Neuronal stem cell (in vitro differentiated cells): Measurements from ENCODE around the gene EMP1.

ENCODE experiments used
- DNase-seq: peaks from one replicate; pipeline ENCODE4 v3.0.0-alpha.2; 2013; ENCODE audit warnings: low spot score
- H2AFZ ChIP-seq: one replicate; pipeline ENCODE4 v1.6.1; 2013; ENCODE audit warnings: mild to moderate bottlenecking, low read length, inconsistent platforms
- H2AK5ac ChIP-seq: 2 replicates; pipeline ENCODE4 v1.6.1; 2013; ENCODE audit warnings: low read depth, mild to moderate bottlenecking, inconsistent platforms, low read length, moderate library complexity, mixed read lengths
- H2BK120ac ChIP-seq: 2 replicates; pipeline ENCODE4 v1.6.1; 2013; ENCODE audit warnings: low read depth, mild to moderate bottlenecking, inconsistent platforms, low read length, moderate library complexity, mixed read lengths
- H2BK12ac ChIP-seq: one replicate; pipeline ENCODE4 v1.6.1; 2013; ENCODE audit warnings: low read length, inconsistent platforms
- H2BK15ac ChIP-seq: 2 replicates; pipeline ENCODE4 v1.6.1; 2013; ENCODE audit warnings: mild to moderate bottlenecking, low read length, inconsistent platforms, mixed read lengths
- H2BK5ac ChIP-seq: one replicate; pipeline ENCODE4 v1.6.1; 2013; ENCODE audit warnings: inconsistent platforms, mild to moderate bottlenecking, low read length, moderate library complexity
- H3K14ac ChIP-seq: one replicate; pipeline ENCODE4 v1.6.1; 2013; ENCODE audit warnings: low read length, inconsistent platforms
- H3K18ac ChIP-seq: 2 replicates; pipeline ENCODE4 v1.6.1; 2013; ENCODE audit warnings: low read length, inconsistent platforms
- H3K23ac ChIP-seq: 2 replicates; pipeline ENCODE4 v1.6.1; 2013; ENCODE audit warnings: low read depth, mild to moderate bottlenecking, mixed read lengths, low read length, inconsistent platforms; ENCODE audit not compliant: poor library complexity
- H3K27ac ChIP-seq: replicated peaks from 3 replicates; pipeline ENCODE4 v1.5.1; 2013; ENCODE audit warnings: low read length, inconsistent platforms
- H3K27me3 ChIP-seq, 3 experiments: 2 replicates each; pipeline ENCODE4 v1.6.1; 2013; ENCODE audit warnings: low read length in 3 of 3, mild to moderate bottlenecking in 2 of 3, inconsistent platforms in 1 of 3, low read depth in 1 of 3, mixed read lengths in 1 of 3, moderate library complexity in 1 of 3; ENCODE audit not compliant: control insufficient read depth in 3 of 3, insufficient read depth in 3 of 3
- H3K36me3 ChIP-seq, 2 donors: replicated peaks in 1 of 2; 2 replicates each; pipeline ENCODE4 v1.6.1; 2013; ENCODE audit warnings: low read length in 2 of 2; ENCODE audit not compliant: control insufficient read depth in 2 of 2, insufficient read depth in 2 of 2
- H3K4ac ChIP-seq: 2 replicates; pipeline ENCODE4 v1.6.1; 2013; ENCODE audit warnings: inconsistent platforms, mild to moderate bottlenecking, low read length, moderate library complexity
- H3K4me1 ChIP-seq, 2 donors: 1 replicate in 1 of 2; 2 replicates in 1 of 2; pipeline ENCODE4 v1.6.1; 2013; ENCODE audit warnings: low read length in 2 of 2, low read depth in 1 of 2; ENCODE audit not compliant: control insufficient read depth in 2 of 2, insufficient read depth in 1 of 2
- H3K4me2 ChIP-seq: one replicate; pipeline ENCODE4 v1.6.1; 2013; ENCODE audit warnings: mild to moderate bottlenecking, low read length, inconsistent platforms; ENCODE audit not compliant: insufficient read depth, poor library complexity, severe bottlenecking
- H3K4me3 ChIP-seq, 2 donors: 2 replicates each; pipeline ENCODE4 v1.5.1; 2013; ENCODE audit warnings: low read length in 2 of 2, mild to moderate bottlenecking in 2 of 2, inconsistent platforms in 1 of 2, moderate library complexity in 1 of 2
- H3K79me1 ChIP-seq: one replicate; pipeline ENCODE4 v1.6.1; 2013; ENCODE audit warnings: low read depth, mild to moderate bottlenecking, inconsistent platforms, low read length, moderate library complexity
- H3K9ac ChIP-seq: one replicate; pipeline ENCODE4 v1.6.1; 2013; ENCODE audit warnings: mild to moderate bottlenecking, low read depth, low read length, inconsistent platforms; ENCODE audit not compliant: poor library complexity
- H3K9me3 ChIP-seq, 2 donors: replicated peaks in 1 of 2; 2 replicates each; pipeline versions ENCODE3 to v1.6.1; 2013; ENCODE audit warnings: low read length in 2 of 2, mild to moderate bottlenecking in 2 of 2, inconsistent platforms in 1 of 2, low read depth in 1 of 2, mixed read lengths in 1 of 2, moderate library complexity in 1 of 2; ENCODE audit not compliant: control insufficient read depth in 2 of 2, insufficient read depth in 1 of 2
- H4K8ac ChIP-seq: one replicate; pipeline ENCODE4 v1.6.1; 2013; ENCODE audit warnings: low read depth, mild to moderate bottlenecking, inconsistent platforms, low read length, moderate library complexity
- H4K91ac ChIP-seq: one replicate; pipeline ENCODE4 v1.6.1; 2013; ENCODE audit warnings: low read length, low read depth, mild to moderate bottlenecking, inconsistent platforms; ENCODE audit not compliant: poor library complexity
- WGBS, 2 donors: extraction: QIAGEN DNeasy Blood & Tissue Kit; methylation state at CpG; one replicate each; pipeline ENCODE4 v1.1.7; 2013; ENCODE audit warnings: missing lambda C conversion rate in 2 of 2, mixed read lengths in 1 of 2; ENCODE audit not compliant: insufficient read length in 2 of 2, insufficient replicate concordance in 1 of 2; ENCODE audit errors: extremely low coverage in 2 of 2; 5-methylcytosine and 5-hydroxymethylcytosine counted together

EMP1 gene

GRCh38 chr12:13154831-13155230 lies 41.7 kb upstream of the EMP1 start:
- no peak for DNase-seq
- Histone ChIP-seq H3K18ac (no peak overlapping the region), H2BK15ac (no peak overlapping the region), H3K4me1 (peaks cover 0 to 6% of the 10 kb centered on the region in 2 donors), H3K4me3 (no peak overlapping the region), H3K9me3 (peaks cover 0 to 1% of the 10 kb centered on the region in 2 donors), H2BK120ac (no peak overlapping the region), H4K8ac (no peak overlapping the region), H3K79me1 (no peaks in the 10 kb centered on the region), H2BK12ac (no peak overlapping the region), H2AFZ (no peak overlapping the region), H3K27me3 (no peaks in the 10 kb centered on the region), H3K36me3 (no peaks in the 10 kb centered on the region), H3K4ac (no peak overlapping the region), H2BK5ac (no peak overlapping the region), H3K4me2 (no peak overlapping the region), H2AK5ac (no peak overlapping the region), H3K9ac (no peak overlapping the region), H3K27ac (no peak overlapping the region), H3K23ac (no peak overlapping the region), H4K91ac (no peak overlapping the region), H3K14ac (no peak overlapping the region)

GRCh38 chr12:13156277-13156676 lies 40.2 kb upstream of the EMP1 start:
- no peak overlapping the region for H2BK5ac ChIP-seq
- H2BK120ac ChIP-seq, result no peak overlapping the region
- peaks cover 0 to 6% of the 10 kb centered on the region in 2 donors for H3K4me1 ChIP-seq

DNA sequence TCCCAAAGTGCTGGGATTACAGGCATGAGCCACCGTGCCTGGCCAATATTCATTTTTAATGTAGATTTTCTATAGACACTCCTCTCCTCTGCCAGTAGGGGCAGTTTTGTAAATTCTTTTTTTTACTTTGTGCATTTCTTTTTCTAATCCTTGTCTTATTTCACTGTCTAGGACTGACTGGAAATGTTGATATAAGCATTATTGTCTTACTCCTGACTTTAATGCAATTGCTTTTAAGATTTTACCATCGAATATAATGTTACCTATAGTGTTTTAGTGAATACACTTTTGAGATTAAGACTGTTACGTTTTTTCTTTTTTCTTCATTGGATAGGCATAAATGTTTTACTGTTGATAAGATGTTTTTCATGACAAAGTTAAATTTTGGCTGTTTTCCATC lies 35.4 kb upstream of the EMP1 start:
- H2BK12ac ChIP-seq, result no peak overlapping the region
- H4K8ac ChIP-seq, result no peak overlapping the region
- no peak overlapping the region for H2BK120ac ChIP-seq
- H3K4me1 ChIP-seq, result peaks cover 0 to 5% of the 10 kb centered on the region in 2 donors
- H3K36me3 ChIP-seq, result no peaks in the 10 kb centered on the region
- H2AK5ac ChIP-seq, result no peak overlapping the region
- no CpG with 5 or more reads among the region's 3 CpGs for WGBS, 2 donors
- DNase-seq, result no peak
- H3K79me1 ChIP-seq, result no peaks in the 10 kb centered on the region
- no peak overlapping the region for H2AFZ ChIP-seq
- no peak overlapping the region for H3K14ac ChIP-seq
- no peak overlapping the region for H3K4me3 ChIP-seq
- H2BK15ac ChIP-seq, result no peak overlapping the region
- no peak overlapping the region for H3K27ac ChIP-seq
- H2BK5ac ChIP-seq, result no peak overlapping the region
- no peaks in the 10 kb centered on the region for H3K27me3 ChIP-seq
- H3K18ac ChIP-seq, result no peak overlapping the region
- no peak overlapping the region for H3K4me2 ChIP-seq
- H3K9ac ChIP-seq, result no peak overlapping the region
- H3K23ac ChIP-seq, result no peak overlapping the region
- no peak overlapping the region for H3K4ac ChIP-seq
- H4K91ac ChIP-seq, result no peak overlapping the region
- H3K9me3 ChIP-seq, result no peaks in the 10 kb centered on the region

More at GRCh38 chr12:13156277-13156676, 40.2 kb upstream of the EMP1 start:
- Histone ChIP-seq H2AK5ac (no peak overlapping the region), H4K91ac (no peak overlapping the region), H2BK15ac (no peak overlapping the region), H3K4ac (no peak overlapping the region), H3K14ac (no peak overlapping the region), H3K4me3 (no peak overlapping the region), H3K9ac (no peak overlapping the region), H3K23ac (no peak overlapping the region), H3K18ac (no peak overlapping the region), H3K27ac (no peak overlapping the region), H3K4me2 (no peak overlapping the region), H2AFZ (no peak overlapping the region), H3K27me3 (no peaks in the 10 kb centered on the region), H3K79me1 (no peaks in the 10 kb centered on the region), H4K8ac (no peak overlapping the region), H2BK12ac (no peak overlapping the region), H3K9me3 (peaks cover 0 to 1% of the 10 kb centered on the region in 2 donors), H3K36me3 (no peaks in the 10 kb centered on the region)
- no CpG with 5 or more reads among the region's 2 CpGs for WGBS, 2 donors
- DNase-seq, result no peak

- Histone ChIP-seq H3K18ac (no peak overlapping the region), H4K8ac (no peak overlapping the region), H3K4me2 (no peak overlapping the region), H3K27me3 (no peaks in the 10 kb centered on the region), H3K4me1 (peaks cover 0 to 2% of the 10 kb centered on the region in 2 donors), H3K23ac (no peak overlapping the region), H4K91ac (no peak overlapping the region), H3K36me3 (no peaks in the 10 kb centered on the region), H2BK5ac (no peak overlapping the region), H3K14ac (no peak overlapping the region), H2AK5ac (no peak overlapping the region), H2BK12ac (no peak overlapping the region), H3K27ac (no peak overlapping the region), H3K4me3 (no peak overlapping the region), H2AFZ (no peak overlapping the region), H2BK15ac (no peak overlapping the region), H3K9me3 (peaks cover 3% of the 10 kb centered on the region in 2 donors), H3K4ac (no peak overlapping the region), H3K9ac (no peak overlapping the region), H2BK120ac (no peak overlapping the region), H3K79me1 (no peaks in the 10 kb centered on the region)
- no peak for DNase-seq
- no CpG with 5 or more reads among the region's 4 CpGs for WGBS, 2 donors
Observed at GRCh38 chr12:13162904-13163303, 33.6 kb upstream of the EMP1 start.
